MV-4-11 (cell line): Measurements from ENCODE around the gene SCYGR6.
"Not testable (repeated sequence)": the region's sequence is repeated elsewhere in the genome, so short reads cannot be mapped to it uniquely, and the experiment has no call there.

Experiments
- DNase-seq: peaks from one replicate; lab custom pipeline; 2025; lab: John Stamatoyannopoulos, UW

Gene SCYGR6

DNA sequence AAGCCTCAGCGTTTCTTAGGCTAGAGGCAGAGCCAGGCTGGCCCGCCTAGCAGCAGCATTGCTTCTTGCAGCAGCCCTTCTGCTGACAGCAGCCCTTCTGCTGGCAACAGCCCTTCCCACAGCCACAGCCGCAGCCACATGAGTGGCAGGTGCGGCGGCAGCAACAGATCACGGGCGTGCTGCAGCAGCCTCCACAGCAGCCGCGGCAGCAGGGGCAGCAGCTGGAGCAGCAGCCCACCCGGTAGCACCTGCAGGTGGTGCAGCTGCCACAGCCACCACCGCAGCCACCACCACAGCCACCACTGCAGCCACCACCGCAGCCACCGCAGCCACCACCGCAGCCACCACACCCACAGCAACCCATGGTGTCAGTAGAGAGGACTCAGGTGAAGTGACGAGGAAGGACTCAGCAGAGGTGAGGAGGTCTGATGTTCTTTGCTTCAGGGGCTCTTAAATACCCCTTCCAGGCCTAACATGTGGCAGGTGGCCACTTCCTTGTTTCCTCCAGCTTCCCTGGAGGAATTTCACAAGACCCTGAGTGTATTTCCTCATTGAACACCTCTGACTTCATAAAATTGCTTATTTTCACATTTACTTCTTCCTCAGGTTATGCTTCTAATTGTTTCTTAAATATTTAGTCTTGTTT, at the start of gene SCYGR6:
SCYGR6 (minus strand) TSS at position 364 of the 646 bp plus-strand sequence; CDS start at position 364, 0 bp downstream.
- no peak for DNase-seq

DNA sequence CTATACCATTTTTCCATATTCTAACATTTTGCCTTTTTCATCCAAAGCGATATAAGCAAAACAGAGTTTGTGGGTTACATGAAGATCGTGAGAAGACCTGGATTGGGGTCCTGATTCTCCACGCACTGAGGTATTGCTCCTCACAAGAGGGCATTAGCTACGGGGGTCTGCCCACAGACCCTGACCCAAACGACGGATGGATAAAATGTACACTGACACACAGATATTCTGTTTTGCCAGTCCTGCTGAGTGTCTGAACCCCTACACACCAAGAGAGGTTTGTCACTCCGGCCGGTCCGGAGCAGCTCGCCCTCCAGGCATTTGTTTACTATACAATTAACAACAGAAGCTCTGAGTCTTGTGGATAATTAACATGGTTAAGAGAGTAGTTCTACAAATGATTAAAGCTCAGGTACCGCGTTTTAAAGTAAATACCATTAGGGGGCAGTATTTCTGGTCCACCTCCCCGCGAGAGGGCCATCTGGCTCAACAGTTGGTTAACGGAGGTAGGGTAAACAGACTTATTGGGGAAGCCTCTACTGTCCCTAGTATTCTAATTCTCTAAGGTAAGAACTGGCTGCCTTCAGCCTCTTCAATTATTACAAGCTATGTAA, 49.6 kb upstream of the SCYGR6 start:
- peak; percentile 7 for DNase-seq

- DNase-seq: no peak
Measured at GRCh38 chr2:227772932-227773331, 48.4 kb upstream of the SCYGR6 start.

- no peak for DNase-seq
Measured at GRCh38 chr2:227772197-227772661, 47.7 kb upstream of the SCYGR6 start.

- DNase-seq: no peak
Measured at GRCh38 chr2:227767830-227768229, 43.3 kb upstream of the SCYGR6 start.

DNA sequence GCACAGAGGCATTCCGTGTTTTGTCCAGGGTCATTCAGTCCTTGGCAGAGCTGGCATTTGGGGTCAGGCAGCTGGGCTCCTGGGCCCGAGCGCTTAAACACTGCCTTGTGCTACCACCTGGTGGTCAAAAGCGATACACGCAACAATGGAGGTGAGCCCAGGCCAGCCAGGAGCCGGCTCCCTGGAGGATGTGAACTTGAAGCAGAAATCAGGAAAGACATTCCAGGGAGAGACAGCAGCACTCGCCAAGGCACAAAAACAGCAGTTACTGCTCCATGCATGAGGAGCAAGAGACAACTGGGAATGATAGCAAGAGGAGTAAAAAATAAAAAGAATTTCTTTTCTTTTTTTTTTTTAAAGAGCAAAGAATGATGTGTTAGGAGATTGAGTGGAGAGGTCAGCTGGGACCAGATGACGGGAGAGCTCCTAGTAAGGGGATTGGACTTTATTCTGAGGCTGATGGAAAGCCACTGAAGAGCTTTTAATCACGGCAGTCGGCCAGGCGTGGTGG, 41.9 kb upstream of the SCYGR6 start:
- peak; percentile 34 for DNase-seq

- DNase-seq: no peak
Measured at GRCh38 chr2:227765788-227766372, 41.3 kb upstream of the SCYGR6 start.

DNA sequence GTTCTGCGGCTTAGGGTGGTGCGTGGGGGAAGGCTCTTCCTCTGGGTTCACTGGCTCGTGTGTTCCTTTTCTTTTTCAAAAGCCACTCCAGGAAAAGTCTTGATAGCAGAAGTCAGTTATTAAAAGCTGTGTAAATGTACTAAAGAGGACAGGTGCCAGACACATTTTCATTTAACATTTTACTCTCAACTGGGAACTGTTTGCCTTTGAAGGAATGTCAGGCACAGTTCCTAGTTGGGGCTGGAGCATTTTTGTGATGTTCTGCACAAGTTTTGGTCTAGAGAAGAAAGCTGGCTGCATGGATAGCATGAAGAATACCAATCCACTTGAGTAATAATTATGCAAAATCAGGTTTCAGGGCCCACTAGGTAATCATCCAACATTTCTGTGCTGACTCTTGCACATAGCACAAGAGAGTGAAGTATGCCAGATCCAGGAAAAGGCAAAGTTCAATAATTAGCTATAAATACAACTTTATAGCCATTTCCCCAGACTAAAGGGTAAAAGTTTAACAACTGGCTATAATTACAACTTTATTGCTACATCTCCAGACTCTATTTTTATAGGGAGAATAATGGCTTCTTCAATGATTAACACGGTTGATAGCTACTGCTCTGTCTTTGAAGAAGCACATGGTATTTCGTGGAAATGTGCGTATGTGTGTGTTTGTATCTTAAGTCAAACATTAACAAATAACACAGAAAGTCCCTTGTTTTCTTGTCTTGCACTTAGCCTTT, 37.4 kb upstream of the SCYGR6 start:
- DNase-seq: no peak

GRCh38 chr2:227759411-227760118, 35.0 kb upstream of the SCYGR6 start:
- peak; percentile 36 for DNase-seq

- DNase-seq: peak; percentile 25
Measured at GRCh38 chr2:227756261-227756660, 31.7 kb upstream of the SCYGR6 start.

- DNase-seq: no peak
Measured at GRCh38 chr2:227748079-227748478, 23.5 kb upstream of the SCYGR6 start.

- DNase-seq: no peak
Measured at GRCh38 chr2:227745594-227745993, 21.0 kb upstream of the SCYGR6 start, which contains the start of gene SCYGR8. TSS of gene SCYGR8 (plus strand) at chr2:227745894. CDS start at chr2:227745894, 0 bp downstream.

- DNase-seq: not testable (repeated sequence)
Measured at GRCh38 chr2:227740705-227741104, 16.1 kb upstream of the SCYGR6 start.

GRCh38 chr2:227739351-227739750, 14.8 kb upstream of the SCYGR6 start:
- no peak for DNase-seq

- DNase-seq: no peak
Measured at GRCh38 chr2:227728035-227728434, 3.5 kb upstream of the SCYGR6 start, which contains the start of gene SCYGR7. TSS of gene SCYGR7 (plus strand) at chr2:227728335. CDS start at chr2:227728335, 0 bp downstream.

GRCh38 chr2:227722821-227723220, 1.7 kb downstream of the SCYGR6 start:
- DNase-seq: not testable (repeated sequence)

DNA sequence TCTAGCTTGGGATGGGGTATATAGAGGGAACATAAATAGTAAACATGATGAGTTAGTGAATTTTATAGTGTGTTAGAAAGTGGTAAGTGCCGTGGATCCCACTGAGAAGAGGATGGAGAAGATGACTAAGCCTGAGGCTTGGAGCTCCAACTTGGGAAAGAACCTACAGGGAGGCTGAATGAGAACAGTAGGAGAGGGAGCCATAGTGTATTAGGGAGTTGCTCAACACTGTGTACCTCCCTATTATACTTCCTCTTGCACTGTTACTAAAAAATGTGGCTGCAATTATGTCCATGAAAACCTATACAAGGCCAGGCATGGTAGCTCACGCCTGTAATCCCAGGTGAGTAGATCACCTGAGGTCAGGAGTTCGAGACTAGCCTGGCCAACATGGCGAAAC, 3.9 kb downstream of the SCYGR6 start:
- no peak for DNase-seq

DNA sequence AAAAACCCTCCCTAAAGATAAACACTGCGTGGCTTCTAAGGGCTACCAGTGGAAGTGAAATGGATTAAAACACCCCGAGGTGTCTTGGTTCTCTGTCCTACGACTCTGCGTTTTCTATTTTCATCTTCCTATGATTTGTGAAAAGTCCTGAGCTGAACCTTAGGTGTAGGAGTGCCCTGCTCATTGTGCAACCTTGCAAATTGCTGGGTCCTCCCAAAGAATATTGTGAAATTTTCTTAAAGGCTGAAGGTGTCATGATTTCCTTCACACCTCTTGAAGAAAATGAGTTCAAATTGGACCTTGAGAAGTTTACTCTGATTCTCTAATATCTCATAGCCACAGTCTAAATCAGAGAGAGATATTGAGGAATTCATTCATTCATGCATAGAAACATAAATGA, 4.9 kb downstream of the SCYGR6 start:
- DNase-seq: no peak

GRCh38 chr2:227717687-227718567, 6.6 kb downstream of the SCYGR6 start, which contains the start of gene SLC19A3:
TSS of gene SLC19A3 (minus strand) at chr2:227718028. CDS start at chr2:227702318, 15,710 bp downstream.
- DNase-seq: no peak

- DNase-seq: no peak
Measured at GRCh38 chr2:227716501-227716900, 8.1 kb downstream of the SCYGR6 start.
